Superior temporal gyrus (tissue), 1 donor: ENCODE measurements around the gene MYH4.

Source experiments
- DNase-seq: peaks from one replicate; pipeline ENCODE4 v3.0.0-alpha.2; 2016; ENCODE audit errors: extremely low spot score

MYH4 gene

DNA sequence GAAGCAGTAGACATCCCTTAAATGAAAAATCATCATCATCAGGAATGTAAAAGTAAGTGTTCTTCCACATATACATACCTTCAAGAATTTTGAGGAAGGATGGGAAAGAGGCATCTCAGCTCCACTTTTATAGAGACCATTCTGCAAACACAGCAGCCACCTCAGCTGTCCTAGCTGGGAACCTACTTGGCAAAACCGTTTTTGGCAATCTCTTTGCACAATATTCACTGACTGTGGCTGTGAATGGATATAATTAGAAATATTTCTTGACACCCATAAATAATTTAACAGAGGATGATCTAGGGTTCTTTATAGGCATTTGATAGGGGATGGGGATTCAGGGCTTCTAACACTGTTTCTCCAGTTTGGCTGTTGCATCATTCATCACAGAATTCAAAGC is at the start of gene MYH4:
Gene MYH4 (minus strand): TSS at position 101 of the 400 bp plus-strand sequence. CDS start 2,814 bp downstream, outside the sequence.
- DNase-seq: no peak

DNA sequence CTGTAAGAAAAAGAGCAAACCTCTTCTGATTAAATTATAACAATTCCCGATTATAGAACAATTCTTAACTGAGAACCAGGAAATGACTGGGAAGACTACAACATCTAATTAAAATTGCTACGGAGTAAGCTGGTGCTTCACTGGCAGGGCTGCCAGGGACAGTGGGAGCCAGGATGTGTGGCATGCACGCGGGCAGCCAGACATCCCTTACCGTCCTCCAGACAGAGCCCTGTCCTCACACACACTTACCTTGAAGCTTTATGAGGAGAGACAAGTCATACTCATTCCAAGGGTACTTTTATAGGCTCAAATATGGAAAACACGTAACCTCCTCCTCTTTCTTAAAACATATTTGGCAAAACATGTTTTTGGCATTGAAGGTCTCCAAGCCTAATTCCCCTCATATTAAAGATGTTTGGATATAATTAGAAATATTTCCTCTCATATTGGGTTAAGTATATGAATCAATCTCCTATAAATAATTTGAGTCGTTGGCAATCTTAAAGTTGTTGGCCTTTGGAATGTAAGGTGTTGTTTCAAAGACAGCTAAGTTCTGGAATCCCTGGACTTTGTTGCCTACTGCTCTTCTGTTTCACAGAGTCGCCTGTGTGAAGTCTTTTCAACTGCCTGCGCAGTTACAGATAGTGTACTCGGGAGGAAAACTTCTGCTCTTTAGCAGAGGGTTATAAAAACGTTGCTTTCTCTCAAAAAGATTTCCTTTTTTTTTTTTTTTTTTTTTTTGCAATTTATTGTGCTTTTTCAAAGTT is 49.1 kb upstream of the MYH4 start, which contains the start of gene MYH1:
Gene MYH1 (minus strand): TSS at position 272 of the 767 bp plus-strand sequence. CDS start 1,900 bp downstream, outside the sequence.
- DNase-seq: no peak

DNA sequence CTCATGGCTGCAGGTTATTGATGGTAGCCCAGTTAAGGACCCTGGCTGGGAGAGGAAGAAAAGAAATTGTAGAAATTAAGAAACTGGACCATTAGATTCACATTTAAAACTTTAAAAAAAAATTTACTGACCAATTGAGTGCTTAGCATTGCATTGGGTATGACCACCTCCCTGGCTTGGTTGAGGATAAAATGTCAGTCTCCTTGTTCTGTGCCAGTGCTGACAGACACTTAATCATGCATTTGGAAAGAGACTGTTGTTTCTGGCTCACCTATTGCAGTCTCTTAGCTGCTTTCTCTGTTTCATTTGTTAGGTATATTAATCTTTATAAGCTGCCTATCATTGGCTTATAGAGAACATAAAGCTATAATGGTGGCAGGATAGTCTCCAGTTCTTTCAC is 47.3 kb upstream of the MYH4 start:
- DNase-seq: no peak

DNA sequence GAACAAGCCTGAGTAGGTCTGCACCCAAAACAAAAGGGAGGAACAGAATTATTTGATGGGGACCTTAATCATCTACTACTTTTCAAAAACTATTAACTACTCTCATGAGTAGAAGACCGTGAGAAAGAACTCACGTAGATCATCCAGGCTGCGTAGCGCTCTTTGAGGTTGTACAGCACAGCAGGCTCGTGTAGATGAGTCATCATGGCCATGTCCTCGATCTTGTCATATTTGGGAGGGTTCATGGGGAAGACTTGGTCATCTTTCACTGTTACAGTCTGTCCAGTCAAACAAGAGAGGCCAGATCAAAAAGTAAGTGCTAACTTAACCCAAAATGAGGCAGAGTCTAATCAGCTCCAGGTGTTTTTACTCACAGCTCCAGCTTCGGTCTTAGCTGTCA is 46.7 kb upstream of the MYH4 start:
- no peak for DNase-seq

DNA sequence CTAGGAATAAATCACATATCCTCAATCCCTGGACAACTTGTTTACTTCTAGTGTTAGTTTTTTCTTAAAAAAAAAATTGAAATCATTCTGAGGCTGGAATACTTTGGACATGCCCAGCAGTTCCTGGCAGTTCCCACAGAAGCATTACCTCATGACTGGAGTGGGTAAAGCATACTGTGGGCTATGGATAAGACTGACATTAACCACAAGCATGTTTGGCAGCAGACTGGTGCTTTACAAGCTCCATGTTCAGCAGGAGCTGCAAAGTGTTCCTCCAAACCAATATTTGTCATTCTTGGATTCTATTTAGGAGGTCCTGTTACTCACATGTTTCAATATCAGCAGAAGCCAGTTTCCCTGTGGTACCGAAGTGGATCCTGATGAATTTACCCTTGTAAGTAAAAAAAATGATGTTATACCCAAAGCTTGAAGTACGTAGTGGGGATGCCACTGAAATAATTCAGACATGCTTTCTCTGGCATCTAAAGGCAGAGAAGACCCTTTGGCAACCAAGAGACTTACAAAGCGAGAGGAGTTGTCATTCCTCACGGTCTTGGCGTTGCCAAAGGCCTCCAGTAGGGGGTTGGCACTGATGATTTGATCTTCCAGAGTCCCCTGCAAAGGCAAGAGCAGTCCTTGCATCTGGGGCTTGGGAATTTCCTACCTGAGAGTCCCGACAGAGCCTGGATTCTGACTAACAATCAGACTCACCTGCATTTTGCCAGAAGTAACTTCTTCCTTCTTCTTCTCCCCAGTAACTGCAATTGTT is 44.1 kb upstream of the MYH4 start:
- DNase-seq: no peak

DNA sequence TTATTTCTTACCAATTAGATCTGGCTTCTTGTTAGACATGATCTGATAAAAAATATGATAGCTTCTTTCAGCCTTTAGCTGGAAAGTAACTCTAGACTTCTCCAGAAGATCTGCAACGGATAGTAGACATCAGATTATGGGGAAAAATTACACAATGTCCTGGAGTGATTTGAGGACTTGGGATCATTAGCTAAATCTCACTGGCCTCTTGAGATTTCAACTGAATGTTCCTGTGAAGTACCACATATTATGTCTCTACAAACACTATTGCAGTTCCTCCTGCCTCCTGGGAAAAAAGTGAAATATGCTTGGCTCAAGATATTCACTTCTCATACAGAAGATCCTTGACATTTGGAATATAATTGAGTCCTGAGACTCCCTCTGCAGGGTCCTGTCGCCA is 43.5 kb upstream of the MYH4 start:
- DNase-seq: no peak

DNA sequence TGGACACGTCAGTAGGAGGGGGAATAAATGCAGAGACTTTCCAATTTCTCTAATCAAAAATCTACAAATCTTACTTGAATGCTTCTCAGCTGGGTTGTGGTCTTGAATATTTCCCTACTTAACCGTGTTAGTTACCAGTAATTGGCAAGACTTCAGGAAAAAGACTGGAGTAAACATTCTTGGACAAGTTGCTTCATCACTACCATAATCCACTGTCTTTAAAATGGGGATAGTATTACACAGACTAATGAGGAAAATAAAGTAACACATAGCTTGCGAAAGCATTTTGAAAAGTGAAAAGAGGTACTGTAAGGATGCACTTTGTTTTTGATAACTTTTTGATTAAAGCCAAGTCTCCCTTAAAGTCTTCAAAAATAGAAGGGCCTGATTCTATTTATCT is 30.6 kb upstream of the MYH4 start:
- DNase-seq: no peak

DNA sequence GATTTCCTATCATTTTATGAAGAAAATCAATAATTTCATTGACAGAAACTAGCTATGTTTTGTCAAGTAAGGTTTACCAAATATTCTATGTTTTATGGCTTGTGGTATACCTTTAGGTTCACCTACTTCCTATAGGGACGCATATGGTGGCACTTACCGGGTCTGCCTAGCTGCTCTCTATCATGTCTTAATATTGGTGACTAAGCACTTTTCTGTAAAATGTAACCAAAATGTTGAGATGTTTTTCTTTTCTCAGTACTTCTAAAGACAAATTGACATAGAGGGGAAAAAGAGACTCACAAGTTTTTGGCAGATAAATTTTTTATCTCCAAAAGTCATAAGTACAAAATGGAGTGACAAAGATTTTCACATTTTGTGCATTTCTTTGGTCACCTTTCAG is 22.6 kb upstream of the MYH4 start:
- no peak for DNase-seq

DNA sequence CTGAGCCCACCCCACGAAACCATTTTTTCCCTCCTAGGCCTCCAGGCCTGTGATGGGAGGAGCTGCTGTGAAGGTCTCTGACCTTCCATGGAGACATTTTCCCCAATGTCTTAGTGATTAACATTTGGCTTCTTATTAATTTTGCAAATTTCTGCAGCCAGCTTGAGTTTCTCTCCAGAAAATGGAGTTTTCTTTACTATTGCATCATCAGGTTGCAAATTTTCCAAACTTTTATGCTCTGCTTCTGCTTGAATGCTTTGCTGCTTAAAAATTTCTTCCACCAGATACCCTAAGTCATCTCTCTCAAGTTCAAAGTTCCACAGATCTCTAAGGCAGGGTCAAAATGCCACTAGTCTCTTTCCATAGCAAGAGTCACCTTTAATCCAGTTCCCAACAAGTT is 12.9 kb upstream of the MYH4 start:
- DNase-seq: no peak

DNA sequence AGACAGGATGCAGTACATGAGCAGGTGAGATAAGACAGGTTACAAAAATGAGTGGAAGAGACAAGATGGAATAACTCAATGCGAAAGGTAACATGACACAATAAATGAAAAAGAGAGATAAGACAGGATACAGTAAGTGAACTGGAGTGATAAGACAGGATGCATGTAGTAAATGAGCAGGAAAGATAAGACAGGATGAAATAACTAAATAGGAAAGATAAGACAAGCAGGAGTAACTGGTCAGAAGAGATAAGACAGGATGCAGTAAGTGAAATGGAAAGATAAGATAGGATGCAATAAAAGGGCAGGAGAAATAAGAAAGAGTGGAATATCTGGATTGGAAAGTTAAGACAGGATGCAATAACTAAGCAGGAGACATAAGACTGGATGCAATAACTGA is 8.3 kb upstream of the MYH4 start:
- no peak for DNase-seq

DNA sequence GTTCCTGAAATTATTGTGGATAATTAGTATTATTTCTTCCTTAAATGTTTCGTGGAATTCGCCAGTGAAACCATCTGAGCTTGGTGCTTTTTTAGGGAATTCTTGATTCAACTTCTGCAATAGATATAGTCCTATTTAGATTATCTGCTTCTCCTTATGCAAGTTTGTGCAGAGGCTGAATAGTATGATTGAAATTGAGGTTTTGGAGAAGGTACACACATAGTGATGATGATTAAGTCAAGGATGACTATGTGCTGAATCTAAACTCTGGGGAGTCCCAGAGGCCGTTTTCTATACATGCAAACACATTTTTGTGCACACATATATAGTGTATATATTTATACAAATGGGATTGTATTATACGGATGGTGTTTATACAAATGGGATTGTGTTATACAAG is 5.2 kb upstream of the MYH4 start:
- DNase-seq: no peak

DNA sequence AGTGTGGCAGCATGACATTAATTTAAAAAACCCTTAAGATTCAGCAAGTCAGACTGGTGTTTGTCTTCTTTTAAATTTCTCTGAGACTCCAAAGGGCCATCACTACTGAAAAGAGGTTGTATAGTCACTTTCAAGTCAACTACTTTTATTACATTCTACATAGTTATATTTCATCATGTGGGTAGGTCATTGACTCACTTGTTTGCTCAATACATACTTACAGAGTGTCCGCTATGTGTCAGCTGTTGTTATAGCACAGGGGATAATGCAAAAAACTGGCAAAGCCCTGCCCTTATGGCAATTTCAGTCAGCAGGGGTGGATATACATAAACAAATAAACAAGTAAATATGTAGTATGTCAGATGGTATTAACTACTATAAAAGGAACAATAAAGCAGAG is 2.5 kb upstream of the MYH4 start:
- no peak for DNase-seq

DNA sequence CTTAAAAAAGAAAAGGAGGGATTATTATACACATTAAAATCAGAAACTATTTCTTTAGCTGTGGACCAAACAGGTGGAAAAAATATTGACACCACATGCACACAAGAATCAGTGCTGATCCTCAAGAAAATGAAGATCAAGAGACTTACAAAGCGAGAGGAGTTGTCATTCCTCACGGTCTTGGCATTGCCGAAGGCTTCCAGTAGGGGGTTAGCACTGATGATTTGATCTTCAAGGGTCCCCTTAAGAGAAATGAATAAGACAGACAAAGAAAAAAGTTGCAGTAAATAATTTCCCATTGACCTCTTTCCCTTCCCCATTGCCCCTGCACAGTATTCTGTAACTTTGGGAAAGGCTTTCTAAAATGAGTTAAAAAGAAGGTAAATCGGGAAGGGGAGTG is 6.0 kb downstream of the MYH4 start:
- no peak for DNase-seq

DNA sequence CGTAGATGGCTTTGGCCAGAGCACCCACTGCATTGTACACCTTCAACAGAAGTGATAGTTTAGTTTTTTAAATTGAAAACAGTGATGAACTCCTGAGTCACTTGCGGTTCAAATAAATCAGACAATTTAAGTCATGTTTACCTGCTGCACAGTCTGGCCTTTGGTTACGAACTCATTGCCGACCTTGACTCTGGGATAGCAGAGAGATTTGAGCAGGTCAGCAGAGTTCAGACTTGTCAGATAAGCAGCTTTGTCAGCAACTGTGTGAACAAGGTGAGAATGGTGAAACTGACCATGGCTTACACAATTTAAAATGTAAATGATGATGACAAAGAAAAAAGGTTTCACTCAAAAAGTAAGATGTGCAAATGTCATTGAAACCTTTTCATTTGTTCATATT is 9.3 kb downstream of the MYH4 start:
- DNase-seq: no peak

DNA sequence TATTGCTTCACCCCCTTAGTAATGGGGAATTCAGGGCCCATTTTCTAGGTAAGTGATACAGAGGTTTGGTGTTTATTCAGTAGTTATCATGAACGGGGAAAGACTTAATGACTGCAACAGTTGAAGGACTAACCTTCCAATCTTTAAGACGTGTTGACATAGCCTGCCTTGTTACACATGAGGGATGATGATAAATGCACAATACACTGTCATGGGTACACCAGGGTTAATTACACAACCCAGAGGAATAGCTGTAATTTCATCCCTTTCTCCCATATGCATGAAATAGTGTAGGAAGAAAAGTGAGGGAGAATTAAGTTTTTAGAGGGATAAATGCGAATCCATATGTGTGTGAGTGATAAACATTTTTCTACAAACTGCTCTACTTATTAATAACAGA is 10.7 kb downstream of the MYH4 start:
- no peak for DNase-seq

DNA sequence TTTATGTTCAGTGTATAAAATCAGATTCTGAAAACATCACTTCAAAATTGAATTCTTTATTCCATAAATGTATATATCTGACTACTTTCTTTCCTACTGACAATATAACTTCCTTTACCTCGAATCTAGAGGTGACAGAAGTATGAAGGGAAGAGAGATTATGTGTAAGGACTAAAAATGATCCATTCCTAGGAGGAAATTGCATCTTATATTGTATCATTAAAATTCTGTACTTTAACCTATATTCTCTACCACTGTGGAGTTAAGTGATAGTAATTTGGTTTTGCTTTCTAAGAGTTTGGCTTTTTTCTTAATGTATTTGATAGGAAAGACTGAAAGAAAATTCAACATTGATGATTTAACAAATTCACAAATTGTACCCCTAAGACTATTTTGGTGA is 11.4 kb downstream of the MYH4 start:
- DNase-seq: no peak

DNA sequence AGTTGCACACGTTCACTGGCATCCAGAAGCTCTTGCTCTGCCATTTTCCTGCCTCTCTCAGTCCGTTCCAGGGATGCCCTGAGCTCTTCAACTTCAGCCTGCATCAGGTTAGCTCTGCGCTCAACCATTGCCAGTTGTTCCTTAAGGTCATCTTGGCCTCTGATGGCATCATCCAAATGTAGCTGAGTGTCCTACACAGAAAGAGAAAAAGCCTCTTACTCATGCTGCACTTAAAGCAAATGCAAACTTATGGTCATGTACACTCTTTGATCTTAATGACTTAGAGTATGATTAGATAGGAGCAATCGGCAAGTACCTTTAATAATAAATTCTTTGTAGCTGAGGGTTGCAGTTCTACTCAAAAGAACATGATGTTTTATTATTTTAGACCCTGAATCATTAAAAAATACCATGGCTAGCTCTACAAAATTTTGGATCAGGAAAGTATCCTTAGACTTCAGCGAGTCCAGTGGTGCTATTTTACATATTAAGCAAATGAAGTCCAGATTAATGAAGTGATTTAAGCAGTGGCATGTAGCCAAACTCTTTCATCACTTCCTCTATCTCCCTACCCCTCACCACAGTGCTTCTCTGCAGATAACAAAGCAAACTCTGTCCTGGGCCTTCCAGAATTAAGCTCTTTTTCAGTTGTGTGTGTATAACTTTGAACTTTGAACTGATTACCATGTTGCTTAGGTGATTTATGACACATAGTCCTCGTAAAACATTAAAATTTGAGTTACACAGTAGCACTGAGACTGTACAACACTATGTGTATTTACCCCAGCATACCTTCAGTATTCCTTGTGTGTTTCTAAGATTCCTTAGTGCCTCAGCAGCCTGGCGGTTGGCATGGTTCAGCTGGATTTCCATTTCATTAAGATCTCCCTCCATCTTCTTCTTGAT is 22.1 kb downstream of the MYH4 start:
- DNase-seq: no peak

DNA sequence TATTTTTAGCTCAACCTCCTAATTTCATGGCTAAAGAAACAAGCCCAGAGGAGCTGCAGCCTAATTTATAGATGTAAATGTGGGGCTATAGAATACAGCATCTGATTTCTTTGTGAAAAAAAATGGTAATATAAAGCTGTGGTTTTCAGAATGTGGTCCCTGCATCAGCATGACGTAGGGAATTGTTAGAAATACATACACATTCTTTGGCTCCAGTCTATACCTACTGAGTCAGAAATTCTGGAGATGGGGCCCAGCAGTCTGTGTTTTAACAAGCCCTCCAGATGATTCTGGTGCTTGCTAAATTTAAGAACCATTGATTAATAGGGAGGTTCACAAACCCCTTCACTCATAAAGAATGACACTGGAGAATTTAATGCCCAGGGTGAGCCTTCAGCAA is 29.5 kb downstream of the MYH4 start:
- DNase-seq: no peak

DNA sequence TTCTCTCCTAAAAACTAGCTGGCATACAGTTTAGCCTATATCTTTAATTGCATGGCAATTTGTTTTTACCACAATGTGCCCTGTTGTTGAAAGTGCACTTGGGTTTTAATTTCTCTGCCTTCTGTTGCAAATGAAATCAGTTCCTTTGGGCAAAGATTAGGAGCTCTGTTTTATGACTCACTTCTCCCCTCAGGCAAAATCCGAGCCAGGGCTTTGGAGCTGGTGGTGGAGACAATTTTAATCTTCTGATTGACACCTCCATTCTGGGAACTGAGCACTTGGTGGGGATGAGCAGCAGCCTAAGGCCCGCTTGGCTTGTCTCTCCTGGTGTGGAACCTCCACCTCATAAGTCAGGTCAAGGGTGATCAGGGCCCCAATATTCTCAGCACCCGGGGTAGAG is 34.3 kb downstream of the MYH4 start:
- no peak for DNase-seq

DNA sequence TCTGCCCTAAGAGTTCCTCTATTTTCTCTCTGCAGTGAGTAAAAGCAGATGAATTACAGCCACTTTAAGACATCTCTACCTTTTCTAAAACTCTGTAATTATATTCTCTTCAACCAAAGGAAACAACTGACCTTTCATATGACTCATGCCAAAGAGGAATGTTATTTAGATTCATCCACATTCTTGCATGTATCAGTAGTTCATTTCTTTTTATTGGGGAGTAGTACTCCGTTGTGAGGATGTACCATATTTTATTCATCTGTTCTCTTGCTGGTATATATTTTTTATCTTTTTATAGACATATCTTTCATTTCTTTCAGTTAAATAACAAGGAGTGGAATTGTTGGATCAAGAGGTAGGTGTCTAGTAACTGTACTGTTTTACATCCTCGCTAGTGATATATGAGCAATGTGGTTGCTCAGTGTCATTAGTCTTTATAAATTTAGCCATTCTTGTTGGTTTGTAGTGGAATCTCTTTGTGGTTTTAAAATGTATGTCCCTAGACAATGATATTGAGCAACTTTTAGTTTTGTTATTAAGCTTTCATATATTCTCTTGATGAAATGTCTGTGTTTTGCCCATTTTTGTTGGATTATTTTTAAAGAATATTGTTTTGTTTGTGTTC is 39.8 kb downstream of the MYH4 start:
- no peak for DNase-seq

DNA sequence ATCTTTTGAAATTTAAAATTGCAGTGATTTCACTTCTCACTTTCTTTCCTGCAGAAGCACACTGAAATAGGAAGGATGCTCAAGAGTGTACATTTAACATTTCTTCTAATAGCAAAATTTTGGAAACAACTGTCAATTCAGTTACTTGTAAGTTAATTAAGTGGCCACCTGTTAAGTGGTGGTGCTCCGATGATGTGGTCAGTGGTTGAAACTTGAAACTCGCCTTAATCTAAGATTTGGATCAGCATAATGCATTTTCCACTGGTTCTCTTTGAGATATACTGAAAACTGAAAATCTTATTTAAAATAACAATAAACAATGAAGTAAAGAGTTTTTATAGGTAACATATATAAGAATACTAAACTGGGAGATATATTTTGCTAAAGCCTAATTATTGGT is 40.6 kb downstream of the MYH4 start:
- no peak for DNase-seq
